ENCODE measurements around the gene EDEM2.
A peak's percentile ranks its signal among the peaks of the same experiment; 100 is the strongest.
"Not testable (repeated sequence)": the region's sequence is repeated elsewhere in the genome, so short reads cannot be mapped to it uniquely, and the experiment has no call there.

DNA sequence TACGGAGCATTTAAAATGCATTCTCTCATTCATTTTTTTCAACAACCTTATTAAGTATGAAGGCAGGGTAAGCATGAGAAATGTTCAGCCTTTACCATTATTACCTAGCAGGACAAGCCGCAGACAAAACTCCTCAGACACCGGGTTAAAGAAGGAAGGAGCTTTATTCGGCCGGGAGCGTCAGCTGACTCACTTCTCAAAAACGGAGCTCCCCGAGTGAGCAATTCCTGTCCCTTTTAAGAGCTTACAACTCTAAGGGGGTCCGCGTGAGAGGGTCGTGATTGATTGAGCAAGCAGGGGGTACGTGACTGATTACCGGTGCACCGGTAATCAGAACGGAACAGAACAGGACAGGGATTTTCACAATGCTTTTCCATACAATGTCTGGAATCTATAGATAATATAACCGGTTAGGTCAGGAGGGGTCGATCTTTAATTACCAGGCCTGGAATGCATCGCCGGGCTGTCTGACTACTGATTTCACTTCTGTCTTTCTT is 487 bp upstream of the EDEM2 start:
- TF ChIP-seq MXI1 (conservative IDR thresholded peaks at IDR 0.05; ENCODE audit: poor library complexity, severe bottlenecking) = peak; percentile 8
- TF ChIP-seq CTCF (IDR thresholded peaks at IDR 0.05; ENCODE audit: poor library complexity, severe bottlenecking); REST (IDR thresholded peaks at IDR 0.05; ENCODE audit: borderline replicate concordance); EZH2 (IDR thresholded peaks at IDR 0.05; ENCODE audit: borderline replicate concordance, insufficient read depth, low read length, poor library complexity, severe bottlenecking): not testable (repeated sequence)

All from neural cell (in vitro differentiated cells).